ENCODE results near the gene SAMSN1.

GRCh38 chr21:14541841-14542490, 4.1 kb downstream of the SAMSN1 start:
- TF ChIP-seq CTCF (IDR thresholded peaks at IDR 0.05), result no peak
- TF ChIP-seq EZH2 (IDR thresholded peaks at IDR 0.05), result no peak
- TF ChIP-seq EZH2phosphoT487 (IDR thresholded peaks at IDR 0.05), result no peak
